ENCODE measurements around the gene CHGA.

The CHGA gene

DNA sequence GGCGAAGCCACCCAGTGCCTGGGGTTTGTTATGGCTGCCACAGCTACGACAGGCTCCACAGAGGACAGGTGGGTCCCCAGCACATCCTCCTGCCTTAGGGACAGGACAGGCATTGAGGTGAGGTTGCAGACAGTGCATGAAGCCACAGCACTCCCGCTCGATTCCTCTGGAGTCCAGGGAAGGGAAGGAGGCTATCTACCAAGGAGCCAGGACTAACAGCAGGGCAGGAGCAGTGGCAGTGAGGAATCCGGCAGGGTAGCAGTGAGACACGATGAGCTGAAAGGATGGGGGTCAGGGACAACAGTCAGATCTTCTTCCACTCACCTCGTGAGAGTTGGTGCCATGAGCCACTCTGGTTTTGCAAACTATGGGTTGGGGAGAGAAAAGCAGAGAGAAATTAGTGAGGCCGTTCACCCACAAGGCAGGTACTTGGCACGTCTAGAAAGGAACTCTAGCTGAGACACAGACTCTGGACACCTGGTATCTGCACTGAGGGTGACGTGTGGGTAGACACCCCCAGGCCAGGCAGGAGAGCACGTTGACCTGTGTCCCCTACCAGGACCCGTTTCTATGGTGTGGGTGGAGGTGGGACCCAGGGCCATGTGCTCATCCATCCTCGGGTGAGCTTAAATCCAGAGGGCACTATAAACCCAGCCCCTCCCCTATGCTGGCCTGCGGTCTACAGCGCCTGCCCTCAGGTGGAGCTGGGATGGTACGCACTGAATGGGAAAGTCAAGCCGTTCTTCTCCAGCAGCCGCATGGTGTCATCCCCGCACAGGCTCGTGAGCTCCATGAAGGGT lies 39.3 kb downstream of the CHGA start:
- DNase-seq, result no peak

DNA sequence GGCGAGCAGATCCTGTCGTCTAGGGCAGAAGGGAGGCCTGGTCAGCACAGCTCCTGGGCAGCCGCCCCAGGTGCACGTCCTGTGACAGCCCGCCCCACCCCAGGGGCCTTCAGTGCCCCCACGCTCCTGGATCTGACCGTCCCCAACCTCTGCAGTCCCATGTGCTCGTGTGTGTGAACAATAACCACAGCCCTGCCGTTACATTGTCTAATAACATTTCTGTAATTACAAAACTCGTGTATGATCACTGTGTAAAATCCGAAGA lies 39.8 kb downstream of the CHGA start:
- no peak for DNase-seq

DNA sequence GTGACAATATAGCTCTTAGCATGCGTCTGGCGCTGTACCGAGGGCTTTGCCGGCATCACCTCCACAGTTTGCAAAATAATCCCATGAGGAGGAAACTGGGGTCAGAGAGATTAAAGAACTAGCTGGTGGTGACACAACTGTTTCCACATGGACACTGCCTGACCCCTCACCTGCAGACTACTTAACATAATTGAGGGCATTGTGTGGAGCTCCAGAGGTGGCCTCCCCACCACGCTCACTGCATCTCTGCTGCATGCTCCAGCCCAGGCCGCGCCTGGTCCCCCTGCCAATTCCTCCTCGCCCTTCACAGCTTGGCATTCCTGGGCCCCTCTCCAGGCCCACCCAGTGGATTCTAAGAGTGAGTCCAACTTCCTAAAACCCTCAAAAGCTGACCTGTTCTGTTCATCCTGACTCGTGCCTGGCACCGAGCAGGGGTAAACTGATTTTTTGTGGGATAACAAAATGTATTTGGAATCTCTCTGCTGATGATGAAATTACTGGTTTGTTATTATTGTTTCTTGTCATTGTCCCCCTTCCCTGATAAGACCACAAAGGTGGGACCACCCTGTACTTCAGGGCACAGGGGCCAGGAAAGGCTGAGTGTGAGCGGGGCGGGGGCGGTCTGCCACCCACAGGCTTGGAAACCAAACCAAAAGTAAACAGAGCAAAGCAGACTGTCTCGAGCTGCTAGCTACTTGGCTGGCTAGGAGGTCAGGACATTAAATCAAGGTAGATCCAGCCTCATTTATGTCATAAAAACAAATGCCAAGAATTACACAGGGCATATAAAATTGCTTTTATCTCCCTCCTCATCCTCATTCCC lies 40.6 kb downstream of the CHGA start:
- DNase-seq, result no peak

DNA sequence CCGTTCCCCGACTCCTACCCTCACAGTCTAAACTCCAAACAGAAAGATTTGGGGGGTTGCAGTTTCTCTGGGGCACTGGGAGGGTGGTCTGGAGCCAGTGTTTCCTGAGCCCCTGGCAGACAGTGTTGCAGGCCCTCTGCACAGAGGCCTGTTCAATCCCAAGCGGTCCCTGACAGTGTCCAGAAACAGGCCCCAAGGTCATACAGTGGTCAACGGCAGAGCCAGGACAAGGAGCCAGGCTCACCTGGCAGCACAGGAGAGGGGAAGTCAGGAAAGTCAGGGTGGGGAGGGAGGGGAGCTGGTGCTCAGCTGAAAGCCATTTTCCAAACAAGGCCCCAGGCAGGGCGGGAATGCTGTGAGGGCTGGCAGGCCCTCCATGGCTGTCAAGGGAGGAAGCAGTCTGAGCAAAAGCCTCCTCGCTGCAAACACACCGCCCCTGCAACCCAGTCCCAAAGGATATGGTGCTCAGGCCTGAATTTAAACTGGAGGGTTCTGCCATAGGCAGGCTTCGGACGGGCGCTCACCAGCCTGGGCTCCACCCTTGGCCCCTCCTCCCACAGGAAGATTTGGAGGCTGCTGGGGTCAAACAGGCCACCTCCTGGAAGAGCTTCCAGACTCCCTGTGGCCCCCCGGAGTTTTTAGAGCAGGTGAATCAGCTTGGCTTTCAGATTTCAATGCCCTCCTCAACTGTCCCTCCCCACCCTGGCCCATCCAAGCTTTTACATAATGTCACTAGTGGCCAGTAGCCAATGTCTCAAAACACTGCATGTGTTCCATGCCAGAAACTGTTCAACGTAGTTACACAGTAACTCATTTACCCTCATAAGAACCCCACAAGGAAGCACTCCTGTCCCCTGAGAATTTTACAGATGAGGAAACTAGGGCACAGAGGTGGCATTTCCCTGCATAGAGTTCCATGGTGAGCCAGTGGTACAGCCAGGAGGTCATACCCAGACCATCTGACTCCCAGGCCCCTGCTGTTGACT lies 41.5 kb downstream of the CHGA start:
- no peak for DNase-seq

DNA sequence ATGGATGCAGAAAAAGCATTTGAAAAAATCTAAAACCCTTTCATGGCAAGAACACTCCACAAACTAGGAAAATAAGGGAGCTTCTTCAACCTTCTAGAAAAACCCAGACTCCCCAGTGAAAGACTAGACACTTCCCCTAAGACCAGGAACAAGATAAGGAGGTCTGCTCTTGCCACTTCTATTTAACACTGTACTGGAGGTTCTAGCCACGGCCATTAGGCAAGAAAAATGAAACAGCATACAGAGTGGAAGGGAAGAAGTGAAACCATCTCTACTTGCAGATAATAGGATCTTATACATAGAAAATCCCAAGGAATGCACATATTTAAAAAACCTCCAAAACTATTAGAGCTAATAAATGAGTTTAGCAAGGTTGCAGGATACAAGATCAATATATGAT lies 42.3 kb downstream of the CHGA start:
- DNase-seq, result no peak

DNA sequence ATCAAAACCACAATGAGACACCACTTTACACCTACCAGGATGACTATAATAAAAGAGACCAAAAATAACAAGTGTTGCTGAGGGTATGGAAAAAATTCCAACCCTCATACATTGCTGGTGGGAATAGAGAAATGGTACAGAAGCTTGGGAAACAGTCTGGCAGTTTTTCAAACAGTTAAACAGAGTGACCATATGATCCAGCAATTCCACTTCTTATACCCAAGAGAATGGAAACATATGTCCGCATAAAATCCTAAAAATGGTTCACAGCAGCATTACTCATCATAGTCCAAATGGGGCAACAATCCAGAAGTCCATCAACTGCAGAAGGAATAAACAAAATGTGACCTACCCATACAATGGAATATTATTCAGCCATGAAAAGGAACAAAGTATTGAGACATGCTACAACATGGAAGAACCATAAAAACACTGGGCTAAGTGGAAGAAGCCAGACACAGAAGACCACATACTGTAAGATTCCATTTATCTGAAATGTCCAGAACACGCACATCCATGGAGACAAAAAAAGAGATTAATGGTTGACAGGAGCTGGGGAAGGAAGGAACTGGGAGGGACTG lies 44.5 kb downstream of the CHGA start:
- DNase-seq, result no peak

DNA sequence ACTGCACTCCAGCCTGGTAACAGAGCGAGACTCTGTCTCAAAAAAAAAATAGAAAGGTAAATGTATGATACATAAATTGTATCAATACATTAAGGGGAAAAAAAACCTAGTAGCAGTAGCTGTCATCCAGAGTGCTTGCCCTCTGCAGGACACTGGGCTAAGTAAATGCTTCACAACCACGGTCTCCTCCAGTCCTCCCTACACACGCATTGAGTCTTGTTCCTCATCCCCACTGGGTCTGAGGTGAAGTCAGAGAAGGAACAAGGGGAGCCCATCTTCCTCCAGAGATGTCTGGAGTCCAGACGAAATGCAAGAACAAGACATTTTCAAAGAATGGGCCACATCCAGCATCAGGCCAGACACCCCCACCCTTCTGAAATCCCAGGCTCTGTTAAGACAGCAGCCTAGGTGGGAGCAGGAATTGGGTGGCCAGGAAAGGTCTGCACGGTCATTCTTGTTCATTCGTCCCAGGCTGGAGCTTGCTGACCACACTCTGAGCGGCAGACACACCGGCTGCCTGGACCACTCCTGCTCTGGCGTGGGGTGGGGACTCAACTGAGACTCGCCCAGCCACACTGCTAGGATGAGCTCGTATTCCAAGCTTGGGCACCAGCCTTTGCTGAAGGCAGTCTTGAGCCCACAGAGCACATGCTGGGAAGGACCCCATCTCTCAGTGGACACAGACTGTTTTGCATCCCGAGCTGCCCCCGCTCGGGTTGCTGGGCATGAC lies 45.5 kb downstream of the CHGA start:
- no peak for DNase-seq

DNA sequence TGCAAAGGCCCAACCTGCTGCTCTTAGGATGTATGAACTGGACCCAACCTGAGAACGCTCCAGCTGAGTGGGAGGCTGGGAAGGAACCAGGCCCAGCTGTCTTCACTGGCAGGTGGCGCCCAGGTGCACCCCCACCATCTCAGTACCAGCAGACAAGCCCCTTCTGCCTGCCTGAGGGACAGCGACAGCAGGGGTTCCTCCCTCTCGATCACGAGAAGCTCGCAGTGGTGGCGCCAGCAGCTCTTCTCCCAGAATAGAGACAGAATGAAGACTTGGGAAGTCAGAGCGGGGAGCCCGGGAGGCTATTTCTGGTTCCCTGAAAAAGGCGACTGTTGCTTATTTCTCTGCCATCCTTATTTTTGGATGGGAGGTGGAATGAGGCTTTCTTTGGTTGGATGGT lies 46.5 kb downstream of the CHGA start:
- DNase-seq, result no peak

DNA sequence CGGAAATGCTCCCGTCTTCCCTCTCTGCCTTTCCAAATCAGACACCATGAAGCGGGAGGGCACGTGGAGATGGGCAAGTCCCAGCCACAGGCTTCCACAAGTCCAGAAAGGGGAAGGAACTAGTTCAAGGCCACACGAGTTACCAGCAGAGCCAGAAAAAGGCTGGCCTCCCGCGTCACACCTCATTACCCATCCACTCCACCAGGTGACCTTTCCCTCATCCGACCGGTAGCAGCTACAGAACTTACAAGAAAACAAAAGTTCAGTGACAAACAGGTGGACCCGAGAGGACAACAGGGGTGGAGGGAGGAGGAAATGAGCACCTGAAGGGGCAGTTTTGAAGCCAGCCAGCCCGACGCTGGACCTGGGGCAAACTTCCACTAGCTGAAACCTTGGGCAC lies 46.9 kb downstream of the CHGA start:
- no peak for DNase-seq

DNA sequence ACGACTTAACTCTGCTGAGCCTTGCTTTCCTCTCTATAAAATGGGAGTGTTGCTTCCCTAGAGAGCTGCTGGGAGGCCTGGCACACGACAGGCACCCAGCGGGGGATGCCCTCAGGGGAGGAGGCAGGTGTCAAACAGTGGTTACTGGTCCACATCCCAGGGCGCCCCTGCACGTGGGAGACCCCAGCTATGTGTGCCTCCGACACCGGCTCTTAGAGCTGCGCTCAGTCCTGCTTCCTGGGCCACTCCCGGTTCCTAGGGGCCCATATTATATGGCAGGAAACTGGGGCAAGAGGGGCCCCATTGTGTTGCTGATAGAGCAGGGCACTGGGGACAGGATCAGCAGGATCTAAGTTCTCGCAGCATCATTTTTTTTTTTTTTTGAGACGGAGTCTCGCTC lies 47.3 kb downstream of the CHGA start:
- DNase-seq, result no peak

DNA sequence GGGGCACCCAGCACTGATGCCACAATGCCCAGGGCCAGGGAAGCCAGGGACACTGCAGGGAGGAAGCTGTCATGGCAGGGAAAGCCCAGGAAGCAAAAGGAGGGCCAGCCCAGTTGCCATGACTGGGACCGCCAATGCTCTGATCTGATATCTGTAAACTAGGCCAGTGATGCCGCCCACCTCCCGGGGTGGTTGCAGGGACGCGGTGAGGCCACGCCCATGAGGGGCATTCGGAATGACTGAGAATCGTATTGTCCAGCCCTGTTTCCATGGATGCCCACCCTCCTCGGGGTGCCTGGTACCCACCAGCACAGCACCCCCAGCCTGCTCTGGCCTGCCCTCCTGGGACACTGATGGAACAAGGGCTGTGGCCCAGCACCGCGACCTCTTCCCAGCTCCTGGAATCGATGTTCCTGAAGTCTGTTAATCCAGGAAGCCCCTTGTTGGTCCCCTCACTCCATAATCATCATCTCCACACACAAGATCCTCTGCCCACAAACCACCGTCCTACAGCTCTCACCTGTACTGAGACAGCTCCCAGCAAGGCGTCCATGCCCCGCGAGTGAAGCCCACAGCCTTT lies 48.7 kb downstream of the CHGA start:
- no peak for DNase-seq

DNA sequence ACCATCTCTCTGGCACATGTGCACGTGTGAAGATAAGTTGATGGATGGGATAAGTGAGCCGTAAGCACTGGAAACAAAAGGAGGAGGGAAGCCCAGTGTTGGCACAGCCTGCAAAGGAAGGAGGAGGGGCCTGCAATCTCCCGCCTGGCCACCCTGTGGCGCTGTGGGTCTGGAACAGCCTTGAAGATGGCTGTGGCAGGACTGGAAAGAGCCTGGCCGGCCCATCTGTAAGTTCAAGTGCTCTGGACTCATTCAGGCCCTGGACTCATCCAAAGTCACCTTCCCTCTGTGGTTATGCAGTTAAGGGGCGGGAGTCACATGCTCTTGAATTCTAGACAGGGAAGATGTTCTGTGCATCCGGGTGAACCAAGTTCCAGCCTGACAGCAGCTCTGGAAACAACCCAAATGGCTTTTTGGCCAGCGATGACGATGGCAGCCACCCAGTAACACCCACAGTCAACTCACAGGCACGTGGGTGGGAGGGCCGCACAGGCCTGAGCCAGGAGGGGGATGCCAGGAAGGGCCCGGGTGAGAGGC lies 50.4 kb downstream of the CHGA start:
- no peak for DNase-seq

DNA sequence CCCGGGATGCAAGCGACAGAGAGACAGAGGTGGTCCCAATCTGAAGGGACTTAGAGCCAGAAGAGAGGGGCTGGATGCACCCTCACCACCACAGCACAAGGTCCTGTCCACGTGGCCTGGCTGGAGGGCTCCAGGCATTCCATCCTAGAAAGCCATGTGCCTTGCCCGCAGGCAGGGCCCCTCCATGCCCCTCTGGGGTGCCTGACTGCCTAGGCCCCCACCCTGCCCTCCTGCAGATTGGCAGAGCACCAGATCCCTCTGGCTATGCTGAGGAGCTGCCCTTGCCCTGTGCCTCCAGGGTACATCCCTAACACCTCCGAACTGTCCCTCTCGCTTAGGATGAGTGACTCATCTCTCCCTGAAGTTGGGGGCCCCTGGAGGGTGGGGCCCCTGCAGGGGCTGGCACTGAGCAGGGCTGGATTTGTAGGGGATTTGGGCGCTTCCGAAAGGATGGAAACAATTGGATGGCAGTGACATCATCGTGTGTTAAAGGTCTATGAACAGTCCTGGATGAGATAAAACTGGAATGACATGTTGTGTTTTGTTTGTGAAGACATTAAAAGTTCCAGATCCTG lies 50.9 kb downstream of the CHGA start:
- no peak for DNase-seq

DNA sequence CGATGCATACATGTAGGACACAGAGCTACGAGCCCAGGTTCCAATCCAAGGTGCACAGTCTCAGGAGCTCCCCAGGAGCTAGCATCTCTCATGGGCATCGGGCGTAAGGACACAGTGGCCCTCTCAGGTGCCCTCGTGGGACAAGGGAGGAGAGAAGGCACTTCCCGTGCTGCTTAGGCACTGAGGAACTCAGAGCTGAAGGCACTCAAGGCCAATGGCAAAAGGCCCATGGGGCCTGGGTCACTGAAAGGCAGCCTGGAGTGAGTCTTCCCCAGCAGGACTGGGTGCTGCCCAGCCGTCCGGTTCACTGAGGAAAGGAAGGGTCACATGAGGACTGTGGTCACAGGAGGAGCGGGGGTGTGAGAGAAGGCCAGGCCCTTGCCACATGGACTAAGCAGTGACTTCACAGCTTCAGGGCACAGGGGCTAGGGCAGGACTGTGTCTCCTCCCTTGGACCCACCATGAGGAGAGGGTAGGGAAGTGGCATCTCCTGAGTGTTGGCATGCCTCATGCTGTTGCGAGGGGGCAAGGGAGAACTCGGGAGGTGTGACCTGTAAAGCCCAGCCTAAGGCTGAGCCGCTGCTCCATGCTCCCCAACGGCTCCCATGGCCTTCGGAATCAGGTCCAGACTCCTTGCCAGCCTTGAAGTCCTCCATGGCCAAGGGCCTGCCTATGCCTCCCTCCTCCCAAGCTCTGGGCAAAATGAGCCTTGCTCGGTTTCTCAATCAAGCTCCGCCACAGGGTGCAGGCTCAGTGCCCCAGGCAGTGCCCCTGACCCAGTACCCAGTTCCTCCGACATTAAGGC lies 51.8 kb downstream of the CHGA start:
- DNase-seq, result no peak

DNA sequence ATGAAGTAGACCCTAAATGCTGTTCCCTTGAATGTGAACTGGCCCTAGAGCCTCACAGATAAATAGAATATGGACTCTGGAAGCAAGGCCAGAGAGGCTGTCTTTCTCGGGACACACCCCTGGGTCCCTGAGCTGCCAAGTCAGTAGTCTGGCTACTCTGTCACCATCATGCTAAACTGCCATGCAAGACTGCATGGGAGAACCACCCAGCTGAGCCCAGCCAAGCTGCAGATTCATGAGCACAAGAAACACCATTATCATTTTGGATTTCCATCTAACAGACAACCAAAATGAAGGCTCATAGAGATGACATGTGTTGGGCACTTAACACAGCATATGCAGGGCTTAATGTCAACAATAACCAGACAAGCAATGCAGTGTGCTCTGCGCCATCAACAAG lies 53.3 kb downstream of the CHGA start:
- DNase-seq, result no peak

DNA sequence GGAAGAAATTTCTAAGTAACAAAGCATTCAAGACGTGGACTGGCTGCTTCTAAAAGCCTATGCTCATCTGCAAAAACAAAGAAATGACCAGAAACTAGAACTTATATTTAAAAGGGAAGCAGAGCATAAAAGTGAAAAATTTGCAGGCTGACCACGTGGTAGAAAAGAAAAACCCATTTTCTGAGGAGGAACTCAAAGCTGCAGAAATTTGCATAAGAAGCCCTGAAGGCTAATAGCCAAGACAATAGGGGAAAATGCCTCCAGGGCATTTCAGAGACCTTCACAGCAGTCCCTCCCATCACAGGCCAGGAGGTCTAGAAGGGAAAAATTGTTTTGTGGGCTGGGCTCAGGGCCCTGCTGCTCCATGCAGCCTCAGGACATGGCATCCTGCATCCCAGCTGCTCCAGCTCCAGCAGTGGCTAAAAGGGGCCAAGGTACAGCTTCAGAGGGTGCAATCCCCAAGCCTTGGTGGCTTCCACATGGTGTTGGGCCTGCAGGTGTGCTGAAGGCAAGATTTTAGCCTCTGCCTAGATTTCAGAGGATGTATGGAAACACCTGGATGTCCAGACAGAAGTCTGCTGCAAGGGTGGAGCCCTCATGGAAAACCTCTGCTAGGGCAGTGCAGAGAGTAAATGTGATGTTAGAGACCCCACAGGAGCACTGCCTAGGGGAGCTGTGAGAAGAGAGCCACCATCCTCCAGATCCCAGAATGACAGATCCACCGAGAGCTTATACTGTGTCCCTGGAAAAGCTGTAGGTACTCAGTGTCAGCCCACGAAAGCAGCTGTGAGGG lies 55.5 kb downstream of the CHGA start:
- DNase-seq, result no peak

DNA sequence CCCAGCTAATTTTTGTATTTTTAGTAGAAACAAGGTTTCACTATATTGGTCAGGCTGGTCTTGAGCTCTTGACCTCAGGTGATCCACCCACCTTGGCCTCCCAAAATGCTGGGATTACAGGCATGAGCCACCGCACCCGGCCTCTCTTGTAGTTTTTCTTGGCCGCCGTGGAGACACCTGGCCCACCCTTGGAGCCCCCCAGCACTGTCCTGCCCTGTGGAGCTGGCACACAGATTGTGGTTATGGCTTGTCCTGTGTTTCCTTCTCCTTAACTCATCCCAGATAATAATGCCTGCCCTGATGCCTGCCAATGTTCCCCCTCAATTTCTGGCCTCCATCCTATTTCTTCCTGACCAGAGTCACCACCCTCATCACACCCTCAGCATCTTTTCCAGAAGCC lies 57.9 kb downstream of the CHGA start:
- DNase-seq, result no peak

DNA sequence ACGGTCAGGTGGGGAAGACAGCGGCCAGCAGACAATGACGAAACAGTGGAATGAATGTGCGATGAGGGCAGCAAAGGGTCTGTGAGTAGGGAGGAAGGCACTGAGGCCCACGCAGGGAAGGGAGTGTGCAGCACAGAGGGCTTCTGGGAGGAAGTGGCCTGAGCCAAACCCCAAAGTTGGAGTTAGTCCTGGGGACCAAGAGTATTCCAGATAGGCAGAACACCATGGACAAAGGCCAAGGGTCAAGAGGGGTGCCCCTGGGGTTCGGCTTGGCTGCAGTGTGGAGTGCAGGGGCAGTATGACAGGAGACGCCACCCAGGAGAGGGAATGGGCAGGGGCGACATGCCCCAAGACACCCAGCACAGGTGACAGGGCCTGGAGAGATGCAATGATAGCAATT lies 58.8 kb downstream of the CHGA start:
- no peak for DNase-seq

DNA sequence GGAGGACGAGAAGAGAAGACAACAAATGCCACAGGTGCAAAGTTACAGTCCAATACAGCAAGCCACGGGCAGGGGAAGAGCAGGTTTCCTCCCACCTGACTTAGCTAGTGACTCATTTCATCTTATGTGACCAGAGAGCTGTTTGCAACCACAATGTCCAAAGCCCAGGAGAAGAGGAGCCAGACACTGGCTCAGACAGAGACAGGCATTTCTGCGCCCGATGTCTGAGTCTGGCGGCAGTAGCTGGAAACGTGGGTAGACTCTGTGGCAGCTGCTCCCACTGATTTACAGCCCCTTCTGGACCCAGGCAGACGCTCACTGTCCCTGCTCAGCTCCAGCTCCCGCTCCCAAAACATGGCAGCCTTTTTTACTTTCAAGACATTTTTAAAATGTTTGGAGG lies 60.0 kb downstream of the CHGA start:
- no peak for DNase-seq

All from SIG-M5 (cell line).